B cell (primary cell): Measurements from ENCODE around the gene COBL. TPM values are rescaled to one million over a fixed set of nuclear protein-coding genes. Genes with fewer than 3 reads are reported as not detected.

Experiments used
- ATAC-seq: fragments of 200-7000 bp; cut with Tn5 transposase; one replicate; pipeline ENCODE4 v1.10.0; 2021; ENCODE audit warnings: low read depth, mild to moderate bottlenecking, moderate number of reproducible peaks, moderate library complexity
- CTCF ChIA-PET: fragments of 350-600 bp; sonication (Branson Sonifier 250); formaldehyde crosslinking; loops from one replicate; lab custom pipeline; 2021; ENCODE audit warnings: antibody characterized with exemption, inconsistent platforms; lab: Charles Lee
- POLR2A ChIA-PET: fragments of 350-600 bp; sonication (Branson Sonifier 250); formaldehyde crosslinking; loops from one replicate; lab custom pipeline; 2021; ENCODE audit warnings: antibody characterized with exemption; lab: Charles Lee
- DNase-seq: peaks from one replicate; pipeline ENCODE4 v3.0.0; 2013
- H2AFZ ChIP-seq: 2 replicates; pipeline ENCODE4 v1.6.1; 2012; ENCODE audit warnings: mild to moderate bottlenecking, low read depth, low read length; ENCODE audit not compliant: insufficient read depth, poor library complexity, severe bottlenecking
- H3K27ac ChIP-seq, 2 donors: 1 replicate in 1 of 2; 2 replicates in 1 of 2; pipeline ENCODE4 v1.5.1; 2012 to 2013; ENCODE audit warnings: low read length in 2 of 2, mild to moderate bottlenecking in 2 of 2, moderate library complexity in 1 of 2
- H3K27me3 ChIP-seq, 4 experiments: fragments of 200-600 bp in 1 of 4; sonication (generic) in 1 of 4; replicated peaks in 1 of 4; 1 replicate in 2 of 4; 2 replicates in 2 of 4; pipeline versions ENCODE4 v1.6.1 to v1.7.0; 2013 to 2016; ENCODE audit warnings: low read length in 3 of 4, mild to moderate bottlenecking in 2 of 4, mixed read lengths in 1 of 4, moderate library complexity in 1 of 4; ENCODE audit not compliant: insufficient read depth in 4 of 4, control insufficient read depth in 3 of 4; ENCODE audit errors: control extremely low read depth in 1 of 4
- H3K36me3 ChIP-seq, 2 experiments: replicated peaks in 1 of 2; 1 replicate in 1 of 2; 2 replicates in 1 of 2; pipeline versions ENCODE4 v1.6.1 to v1.7.1; 2013; ENCODE audit warnings: low read length in 1 of 2; ENCODE audit not compliant: insufficient read depth in 2 of 2, control insufficient read depth in 1 of 2; ENCODE audit errors: control extremely low read depth in 1 of 2, extremely low read depth in 1 of 2
- H3K4me1 ChIP-seq, 2 donors: fragments of 200-600 bp in 1 of 2; sonication (generic) in 1 of 2; 1 replicate in 1 of 2; 2 replicates in 1 of 2; pipeline versions ENCODE4 v1.5.1 to v1.6.1; 2013 to 2017; ENCODE audit warnings: low read length in 2 of 2; ENCODE audit not compliant: control insufficient read depth in 2 of 2, insufficient read depth in 2 of 2
- H3K4me2 ChIP-seq: replicated peaks from 2 replicates; pipeline ENCODE3; 2012; ENCODE audit warnings: mild to moderate bottlenecking, low read depth, low read length; ENCODE audit not compliant: poor library complexity, severe bottlenecking
- H3K4me3 ChIP-seq, 5 experiments: fragments of 200-600 bp in 1 of 5; sonication (generic) in 1 of 5; 1 replicate in 3 of 5; 2 replicates in 2 of 5; pipeline versions ENCODE4 v1.5.1 to v1.7.0; 2011 to 2016; ENCODE audit warnings: low read length in 4 of 5, mild to moderate bottlenecking in 4 of 5, low read depth in 2 of 5, control low read depth in 1 of 5, moderate library complexity in 1 of 5; ENCODE audit not compliant: insufficient read depth in 1 of 5; ENCODE audit errors: control extremely low read depth in 1 of 5, extremely low read depth in 1 of 5
- H3K79me2 ChIP-seq: fragments of 200-600 bp; sonication (generic); one replicate; pipeline ENCODE4 v1.6.0; 2016; ENCODE audit warnings: low read length; ENCODE audit not compliant: control insufficient read depth, insufficient read depth
- H3K9ac ChIP-seq: fragments of 200-600 bp; sonication (generic); 2 replicates; pipeline ENCODE4 v1.6.1; 2017; ENCODE audit warnings: mild to moderate bottlenecking, low read length, moderate library complexity
- H3K9me3 ChIP-seq, 3 donors: one replicate each; pipeline versions ENCODE4 v1.6.1 to v1.7.1; 2013; ENCODE audit warnings: low read length in 2 of 3; ENCODE audit not compliant: control insufficient read depth in 2 of 3, insufficient read depth in 1 of 3; ENCODE audit errors: control extremely low read depth in 1 of 3
- H4K20me1 ChIP-seq: 2 replicates; pipeline ENCODE4 v1.6.0; 2012; ENCODE audit warnings: mild to moderate bottlenecking, low read length; ENCODE audit not compliant: insufficient read depth, control insufficient read depth, poor library complexity, severe bottlenecking
- H3K27ac Mint-ChIP-seq: one replicate; pipeline ENCODE4 v1.8.0; 2021; ENCODE audit warnings: mixed read lengths
- H3K27me3 Mint-ChIP-seq: one replicate; pipeline ENCODE4 v1.8.0; 2021; ENCODE audit warnings: mixed read lengths
- H3K4me1 Mint-ChIP-seq: one replicate; pipeline ENCODE4 v1.8.0; 2021; ENCODE audit warnings: mixed read lengths
- H3K4me3 Mint-ChIP-seq: one replicate; pipeline ENCODE4 v1.8.0; 2021; ENCODE audit warnings: mixed read lengths
- H3K9me3 Mint-ChIP-seq: one replicate; pipeline ENCODE4 v1.8.0; 2022; ENCODE audit warnings: mixed read lengths; ENCODE audit not compliant: insufficient read depth
- EZH2 ChIP-seq: IDR thresholded peaks from 2 replicates; pipeline ENCODE4 v1.6.1; 2012; ENCODE audit warnings: borderline replicate concordance, low read depth, mild to moderate bottlenecking, moderate library complexity, low read length; ENCODE audit not compliant: insufficient read depth, poor library complexity, severe bottlenecking
- WGBS: methylation state at CpG from one replicate; pipeline ENCODE4 v1.1.5; 2013; ENCODE audit warnings: missing lambda C conversion rate; ENCODE audit not compliant: insufficient coverage; 5-methylcytosine and 5-hydroxymethylcytosine counted together
- intact Hi-C: fragments of 100-400 bp; cut with micrococcal nuclease; formaldehyde crosslinking; loops from one replicate; pipeline ENCODE4 v1.10.0; 2022
- polyA plus RNA-seq: library from polyadenylated mRNA; depleted of rRNA; stranded (reverse); fragments of >200 nt; gene quantifications from 2 replicates; pipeline ENCODE4 v1.2.3, GENCODE V29; 2012
- total RNA-seq, 2 donors: library from RNA; stranded (reverse); fragments of 120-200 nt in 1 of 2; gene quantifications; 1 replicate in 1 of 2; 2 replicates in 1 of 2; pipeline versions ENCODE4 v1.2.3 to v1.2.4, GENCODE V29; 2013 to 2022
- TF ChIP-seq, protein P1 (sequence below): fragments of 200-600 bp; IDR thresholded peaks from one replicate; pipeline ENCODE4 v1.8.0; 2022; ENCODE audit warnings: antibody characterized with exemption, mild to moderate bottlenecking

COBL gene
- total and polyA plus RNA-seq, 2 donors (not counting 1 experiment from before 2014, with no cell fraction given) = not detected

DNA sequence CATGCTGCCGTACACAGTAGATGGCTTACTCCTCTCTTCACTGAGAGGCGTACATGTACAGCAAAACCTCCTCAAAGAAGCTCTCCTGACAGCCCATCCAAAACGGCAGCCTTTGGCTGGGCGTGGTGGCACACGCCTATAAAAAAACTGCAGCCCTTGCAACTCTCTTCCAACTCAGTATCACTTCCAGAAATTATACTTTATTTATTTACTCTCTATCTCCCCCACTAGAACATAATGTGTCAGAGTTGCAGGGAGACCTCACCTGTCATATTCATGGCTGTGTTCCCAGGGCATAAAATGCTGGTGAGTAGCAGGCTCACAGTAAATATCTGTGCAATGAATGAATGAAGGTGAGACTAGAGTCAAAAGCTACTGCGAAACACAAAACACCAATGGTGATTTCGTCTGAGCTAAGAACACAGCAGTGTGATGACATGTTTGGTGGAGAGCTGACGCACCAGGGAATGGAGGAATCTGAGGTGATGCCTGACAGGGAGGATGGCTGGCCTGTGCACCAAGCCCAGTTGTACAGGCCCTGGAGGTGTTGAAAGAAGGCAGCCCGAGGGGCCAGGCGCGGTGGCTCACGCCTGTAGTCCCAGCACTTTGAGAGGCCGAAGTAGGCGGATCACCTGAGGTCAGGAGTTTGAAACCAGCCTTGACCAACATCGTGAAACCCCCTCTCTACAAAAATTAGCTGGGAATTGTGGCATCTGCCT lies 55.3 kb downstream of the COBL start:
- 95% methylated on average over 11 of the region's 15 CpGs for WGBS
- no peak overlapping the region for H3K9ac ChIP-seq
- no peaks in the 10 kb centered on the region for H3K36me3 ChIP-seq
- Mint-ChIP-seq H3K27me3 (peaks cover 10% of the 10 kb centered on the region), H3K27ac (no peak overlapping the region), H3K4me1 (no peaks in the 10 kb centered on the region), H3K9me3 (no peaks in the 10 kb centered on the region), H3K4me3 (no peak overlapping the region)
- intact Hi-C loops = no loop called here
- no peaks in the 10 kb centered on the region for H3K4me1 ChIP-seq
- no peaks in the 10 kb centered on the region for H3K9me3 ChIP-seq
- no peaks in the 10 kb centered on the region for H3K27me3 ChIP-seq
- POLR2A ChIA-PET = no interaction called here
- no peaks in the 10 kb centered on the region for H3K79me2 ChIP-seq
- TF ChIP-seq EZH2 = no peak
- TF ChIP-seq, protein P1, sequence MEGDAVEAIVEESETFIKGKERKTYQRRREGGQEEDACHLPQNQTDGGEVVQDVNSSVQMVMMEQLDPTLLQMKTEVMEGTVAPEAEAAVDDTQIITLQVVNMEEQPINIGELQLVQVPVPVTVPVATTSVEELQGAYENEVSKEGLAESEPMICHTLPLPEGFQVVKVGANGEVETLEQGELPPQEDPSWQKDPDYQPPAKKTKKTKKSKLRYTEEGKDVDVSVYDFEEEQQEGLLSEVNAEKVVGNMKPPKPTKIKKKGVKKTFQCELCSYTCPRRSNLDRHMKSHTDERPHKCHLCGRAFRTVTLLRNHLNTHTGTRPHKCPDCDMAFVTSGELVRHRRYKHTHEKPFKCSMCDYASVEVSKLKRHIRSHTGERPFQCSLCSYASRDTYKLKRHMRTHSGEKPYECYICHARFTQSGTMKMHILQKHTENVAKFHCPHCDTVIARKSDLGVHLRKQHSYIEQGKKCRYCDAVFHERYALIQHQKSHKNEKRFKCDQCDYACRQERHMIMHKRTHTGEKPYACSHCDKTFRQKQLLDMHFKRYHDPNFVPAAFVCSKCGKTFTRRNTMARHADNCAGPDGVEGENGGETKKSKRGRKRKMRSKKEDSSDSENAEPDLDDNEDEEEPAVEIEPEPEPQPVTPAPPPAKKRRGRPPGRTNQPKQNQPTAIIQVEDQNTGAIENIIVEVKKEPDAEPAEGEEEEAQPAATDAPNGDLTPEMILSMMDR = no peak
- DNase-seq = no peak
- CTCF ChIA-PET = no interaction called here
- no peak overlapping the region for H2AFZ ChIP-seq
- H4K20me1 ChIP-seq = no peaks in the 10 kb centered on the region
- no peak overlapping the region for H3K27ac ChIP-seq
- H3K4me2 ChIP-seq = no peak overlapping the region
- no peak overlapping the region for H3K4me3 ChIP-seq
- no peak for ATAC-seq

DNA sequence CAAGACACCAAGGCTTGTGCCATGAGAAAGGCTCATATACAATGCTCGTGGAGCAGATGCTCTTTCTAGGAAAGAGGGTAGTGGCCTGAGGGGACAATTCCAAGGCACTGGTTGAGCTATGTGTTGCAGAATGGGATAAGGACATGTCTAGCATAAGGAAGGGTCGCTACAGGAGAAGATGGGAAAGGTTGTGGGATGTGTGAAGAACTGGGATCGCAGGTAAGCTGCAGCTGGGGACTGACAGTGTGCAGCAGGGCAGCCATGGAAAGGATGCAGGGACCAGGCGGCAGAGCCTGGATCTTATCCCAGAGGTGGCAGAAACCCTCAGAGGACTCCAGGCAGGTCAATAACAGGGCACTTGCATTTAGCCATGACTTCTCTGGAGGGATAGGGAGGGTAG lies 56.1 kb downstream of the COBL start:
- H3K79me2 ChIP-seq = no peaks in the 10 kb centered on the region
- no peak overlapping the region for H3K9ac ChIP-seq
- no peak overlapping the region for H3K27ac ChIP-seq
- H3K4me1 ChIP-seq = no peaks in the 10 kb centered on the region
- H2AFZ ChIP-seq = no peak overlapping the region
- Mint-ChIP-seq H3K9me3 (no peaks in the 10 kb centered on the region), H3K27me3 (peaks cover 10% of the 10 kb centered on the region), H3K27ac (no peak overlapping the region), H3K4me3 (no peak overlapping the region), H3K4me1 (no peaks in the 10 kb centered on the region)
- WGBS = 86% methylated on average over 4 of the region's 4 CpGs
- no peaks in the 10 kb centered on the region for H3K27me3 ChIP-seq
- ChIA-PET POLR2A (no interaction called here), CTCF (no interaction called here)
- no peaks in the 10 kb centered on the region for H4K20me1 ChIP-seq
- no peaks in the 10 kb centered on the region for H3K36me3 ChIP-seq
- DNase-seq (no peak), ATAC-seq (no peak)
- intact Hi-C loops = no loop called here
- TF ChIP-seq, protein P1 = no peak
- no peak for TF ChIP-seq EZH2
- H3K4me3 ChIP-seq = no peak overlapping the region
- no peak overlapping the region for H3K4me2 ChIP-seq
- no peaks in the 10 kb centered on the region for H3K9me3 ChIP-seq
